ENCODE measurements around the gene CRYBG1.

CRYBG1 gene

DNA sequence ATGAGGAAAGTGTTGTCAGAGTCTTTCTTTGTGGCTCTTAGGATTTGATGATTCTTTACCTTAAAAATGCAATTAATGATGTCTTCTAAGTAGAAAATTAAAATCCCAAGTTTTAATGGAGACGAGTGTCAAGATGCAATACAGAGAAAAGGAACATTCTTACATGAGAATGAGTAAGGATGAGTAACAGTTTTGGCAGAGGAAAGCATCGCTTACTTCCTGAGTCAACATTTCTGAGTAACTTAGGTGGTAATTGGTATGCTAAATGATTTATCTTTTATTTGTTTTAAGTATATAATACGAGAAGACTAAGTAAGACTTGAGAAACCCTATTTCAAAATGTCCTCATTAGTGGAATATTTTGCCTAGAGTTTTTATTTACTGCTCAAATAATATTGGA is 167.5 kb downstream of the CRYBG1 start:
- H3K4me3 ChIP-seq (ENCODE audit: low read depth, low read length) = no peak overlapping the region
- DNase-seq (ENCODE audit: low read depth, low spot score) = peak; percentile 96
- in situ Hi-C loops (cut with HindIII; ENCODE audit: low sequenced_read_pairs) = no loop called here
- TF ChIP-seq, protein P1, sequence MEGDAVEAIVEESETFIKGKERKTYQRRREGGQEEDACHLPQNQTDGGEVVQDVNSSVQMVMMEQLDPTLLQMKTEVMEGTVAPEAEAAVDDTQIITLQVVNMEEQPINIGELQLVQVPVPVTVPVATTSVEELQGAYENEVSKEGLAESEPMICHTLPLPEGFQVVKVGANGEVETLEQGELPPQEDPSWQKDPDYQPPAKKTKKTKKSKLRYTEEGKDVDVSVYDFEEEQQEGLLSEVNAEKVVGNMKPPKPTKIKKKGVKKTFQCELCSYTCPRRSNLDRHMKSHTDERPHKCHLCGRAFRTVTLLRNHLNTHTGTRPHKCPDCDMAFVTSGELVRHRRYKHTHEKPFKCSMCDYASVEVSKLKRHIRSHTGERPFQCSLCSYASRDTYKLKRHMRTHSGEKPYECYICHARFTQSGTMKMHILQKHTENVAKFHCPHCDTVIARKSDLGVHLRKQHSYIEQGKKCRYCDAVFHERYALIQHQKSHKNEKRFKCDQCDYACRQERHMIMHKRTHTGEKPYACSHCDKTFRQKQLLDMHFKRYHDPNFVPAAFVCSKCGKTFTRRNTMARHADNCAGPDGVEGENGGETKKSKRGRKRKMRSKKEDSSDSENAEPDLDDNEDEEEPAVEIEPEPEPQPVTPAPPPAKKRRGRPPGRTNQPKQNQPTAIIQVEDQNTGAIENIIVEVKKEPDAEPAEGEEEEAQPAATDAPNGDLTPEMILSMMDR (IDR thresholded peaks at IDR 0.05; ENCODE audit: low read depth, low read length) = no peak

DNA sequence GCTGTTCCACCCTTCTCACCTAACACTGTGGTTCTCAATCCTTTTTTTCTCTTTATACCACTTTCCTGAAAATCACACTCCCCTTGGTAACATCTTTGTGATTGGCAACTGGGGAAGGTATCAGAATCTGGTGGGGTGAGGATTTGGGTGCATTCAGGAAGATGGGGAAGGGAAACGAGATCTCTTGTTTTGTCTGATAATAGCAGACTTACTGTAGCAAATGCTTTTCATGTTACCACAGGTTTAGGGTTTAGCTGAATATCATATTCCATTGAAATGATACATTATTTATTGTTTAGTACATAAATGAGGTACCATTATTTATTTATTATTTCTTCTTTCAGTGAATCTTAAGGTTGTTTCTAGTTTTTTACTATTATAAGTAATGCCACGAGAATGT is 168.0 kb downstream of the CRYBG1 start:
- DNase-seq (ENCODE audit: low read depth, low spot score) = no peak
- no peak overlapping the region for H3K4me3 ChIP-seq (ENCODE audit: low read depth, low read length)
- TF ChIP-seq, protein P1 (IDR thresholded peaks at IDR 0.05; ENCODE audit: low read depth, low read length) = no peak
- in situ Hi-C loops (cut with HindIII; ENCODE audit: low sequenced_read_pairs) = no loop called here

DNA sequence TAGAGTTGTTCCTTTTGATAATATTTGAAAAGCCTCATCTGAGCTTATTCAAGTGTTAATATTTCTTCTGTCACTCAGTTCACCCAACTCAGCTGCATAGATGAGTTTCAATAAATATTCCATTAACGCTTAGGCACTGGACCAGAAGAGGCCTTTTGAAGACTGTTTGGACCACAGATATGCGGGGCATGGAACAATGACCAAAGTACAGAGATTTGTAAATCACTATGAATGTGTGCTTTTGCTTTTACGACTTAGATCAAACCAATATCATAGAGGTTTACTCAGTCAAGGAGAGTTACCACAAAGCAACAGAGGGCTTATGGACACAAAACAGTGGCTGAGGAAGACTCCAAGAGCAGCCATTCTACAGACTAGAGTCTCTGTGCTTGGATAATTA is 168.9 kb downstream of the CRYBG1 start:
- in situ Hi-C loops (cut with HindIII; ENCODE audit: low sequenced_read_pairs) = no loop called here
- no peak overlapping the region for H3K4me3 ChIP-seq (ENCODE audit: low read depth, low read length)
- TF ChIP-seq, protein P1 (IDR thresholded peaks at IDR 0.05; ENCODE audit: low read depth, low read length) = no peak
- peak; percentile 60 for DNase-seq (ENCODE audit: low read depth, low spot score)

DNA sequence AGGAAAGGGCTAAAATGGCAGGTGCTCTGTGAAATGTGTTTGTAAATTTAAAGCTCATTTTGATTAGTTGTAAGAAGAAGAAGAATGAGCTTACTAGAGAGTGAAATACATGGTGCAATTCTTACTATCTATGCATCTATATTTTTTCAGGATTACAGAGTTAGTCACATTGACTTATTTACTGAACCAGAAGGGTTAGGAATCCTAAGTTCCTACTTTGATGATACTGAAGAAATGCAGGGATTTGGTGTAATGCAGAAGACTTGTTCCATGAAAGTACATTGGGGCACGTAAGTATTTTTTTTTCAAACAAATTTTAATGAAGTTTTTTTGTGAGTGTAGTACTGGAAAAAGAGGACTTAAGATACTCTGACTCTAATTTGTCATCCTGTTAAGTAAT is 169.5 kb downstream of the CRYBG1 start:
- no peak for DNase-seq (ENCODE audit: low read depth, low spot score)
- in situ Hi-C loops (cut with HindIII; ENCODE audit: low sequenced_read_pairs) = no loop called here
- H3K4me3 ChIP-seq (ENCODE audit: low read depth, low read length) = no peak overlapping the region
- TF ChIP-seq, protein P1 (IDR thresholded peaks at IDR 0.05; ENCODE audit: low read depth, low read length) = no peak

DNA sequence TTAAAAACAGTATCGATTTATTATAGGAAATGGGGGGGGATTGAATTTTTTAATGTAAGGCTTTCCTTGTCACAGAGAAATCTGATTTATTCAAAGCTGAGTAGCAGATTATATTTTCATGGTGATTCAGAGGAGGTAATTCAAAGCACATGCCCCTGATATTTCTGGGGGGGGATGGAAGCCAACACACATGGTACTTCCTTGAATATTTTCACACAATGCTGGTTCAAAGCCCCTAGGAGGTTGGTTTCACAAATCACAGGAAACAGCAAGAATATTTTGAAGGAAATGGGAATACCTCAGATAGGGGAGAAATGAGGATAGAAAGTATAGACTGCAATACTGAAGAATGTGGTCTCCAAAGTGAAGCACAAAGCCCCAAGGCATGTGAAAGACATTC is 170.0 kb downstream of the CRYBG1 start:
- DNase-seq (ENCODE audit: low read depth, low spot score) = peak; percentile 65
- in situ Hi-C loops (cut with HindIII; ENCODE audit: low sequenced_read_pairs) = no loop called here
- no peak overlapping the region for H3K4me3 ChIP-seq (ENCODE audit: low read depth, low read length)
- TF ChIP-seq, protein P1 (IDR thresholded peaks at IDR 0.05; ENCODE audit: low read depth, low read length) = no peak

DNA sequence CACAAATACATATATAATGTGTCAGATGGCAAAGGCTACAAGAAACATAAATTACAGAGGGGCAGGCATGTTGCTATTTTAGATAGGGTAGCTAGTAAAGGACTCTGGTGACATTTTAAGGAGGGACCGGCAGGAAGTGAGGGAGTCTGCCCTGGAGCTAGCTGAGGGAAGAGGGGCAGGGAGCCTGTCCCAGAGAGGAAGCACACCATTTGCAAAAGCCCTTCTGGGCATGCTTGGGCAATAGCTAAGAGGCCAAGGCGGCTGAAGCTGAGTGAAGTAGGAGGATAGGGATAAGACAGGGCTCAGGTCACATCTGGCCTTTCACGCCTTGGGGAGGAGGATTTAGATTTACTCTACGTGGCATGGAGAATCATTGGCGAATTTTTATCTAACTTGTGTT is 172.5 kb downstream of the CRYBG1 start:
- no peak for DNase-seq (ENCODE audit: low read depth, low spot score)
- in situ Hi-C loops (cut with HindIII; ENCODE audit: low sequenced_read_pairs) = no loop called here
- TF ChIP-seq, protein P1 (IDR thresholded peaks at IDR 0.05; ENCODE audit: low read depth, low read length) = no peak
- no peak overlapping the region for H3K4me3 ChIP-seq (ENCODE audit: low read depth, low read length)

DNA sequence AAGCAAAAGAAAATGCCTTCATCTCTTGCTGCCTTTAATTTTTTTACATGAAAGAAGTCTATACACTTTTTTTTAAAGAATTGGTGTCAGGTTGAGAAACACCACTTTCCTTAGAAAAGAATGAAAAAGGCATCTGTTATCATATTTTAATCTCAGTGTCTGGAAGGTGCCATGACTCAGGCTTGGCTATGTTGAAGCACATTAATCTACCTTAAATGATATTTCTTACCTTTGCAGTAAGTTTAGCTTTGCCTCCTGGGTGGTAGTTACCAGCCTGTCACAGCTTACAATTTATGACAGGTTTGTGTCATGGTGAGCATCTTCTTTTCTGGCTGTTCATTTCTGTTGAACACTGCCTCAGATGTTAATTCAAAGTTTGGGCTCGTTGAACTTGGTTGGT is 173.5 kb downstream of the CRYBG1 start:
- TF ChIP-seq, protein P1 (IDR thresholded peaks at IDR 0.05; ENCODE audit: low read depth, low read length) = no peak
- no peak overlapping the region for H3K4me3 ChIP-seq (ENCODE audit: low read depth, low read length)
- in situ Hi-C loops (cut with HindIII; ENCODE audit: low sequenced_read_pairs) = no loop called here
- DNase-seq (ENCODE audit: low read depth, low spot score) = no peak
